GM19467 (cell line): ENCODE results near the gene ZCCHC17.
A peak's percentile ranks its signal among the peaks of the same experiment; 100 is the strongest.

Experiments used
- ATAC-seq: cut with Tn5 transposase; IDR thresholded peaks from one replicate; pipeline ENCODE4 v1.9.1; 2021; ENCODE audit warnings: mild to moderate bottlenecking, moderate library complexity; ENCODE audit not compliant: unreplicated experiment

The ZCCHC17 gene

DNA sequence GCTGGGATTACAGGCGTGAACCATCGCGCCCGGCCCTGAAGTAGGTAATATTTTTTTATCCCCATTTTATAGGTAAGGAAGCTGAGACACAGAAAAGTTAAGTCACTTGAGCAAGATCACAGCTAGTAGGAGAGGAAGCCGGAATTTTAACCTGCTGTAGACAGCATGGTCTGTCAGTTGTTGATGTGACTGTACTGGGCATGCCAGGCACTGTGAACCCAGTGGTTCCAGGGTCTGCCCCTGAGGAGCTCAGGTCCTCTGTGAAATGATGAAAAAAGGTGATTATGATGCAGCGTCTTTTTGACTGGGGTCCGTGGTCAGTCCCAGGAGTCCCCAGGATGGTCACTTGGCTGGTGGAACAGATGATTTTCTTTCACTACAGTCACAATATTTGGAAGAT lies 92.8 kb downstream of the ZCCHC17 start:
- ATAC-seq = no peak

DNA sequence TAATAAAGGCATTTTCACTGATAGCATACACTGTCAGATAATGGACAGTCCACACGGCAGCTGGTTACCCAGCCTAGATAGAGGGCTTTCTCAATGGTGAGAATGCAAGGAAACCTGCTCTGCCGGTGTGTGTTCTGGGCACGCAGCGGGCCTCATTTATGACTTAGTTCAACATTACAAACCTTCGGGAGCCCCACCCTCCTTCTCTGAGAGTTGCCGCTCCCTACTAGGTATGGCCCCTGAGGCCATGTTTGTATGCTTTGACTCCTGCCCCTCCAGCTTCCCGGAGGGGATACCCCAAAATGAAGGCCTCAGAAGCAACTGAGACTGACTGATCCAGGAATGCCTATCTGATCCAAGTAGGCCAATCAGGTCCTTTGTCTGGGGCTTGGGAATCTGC lies 93.2 kb downstream of the ZCCHC17 start:
- no peak for ATAC-seq

DNA sequence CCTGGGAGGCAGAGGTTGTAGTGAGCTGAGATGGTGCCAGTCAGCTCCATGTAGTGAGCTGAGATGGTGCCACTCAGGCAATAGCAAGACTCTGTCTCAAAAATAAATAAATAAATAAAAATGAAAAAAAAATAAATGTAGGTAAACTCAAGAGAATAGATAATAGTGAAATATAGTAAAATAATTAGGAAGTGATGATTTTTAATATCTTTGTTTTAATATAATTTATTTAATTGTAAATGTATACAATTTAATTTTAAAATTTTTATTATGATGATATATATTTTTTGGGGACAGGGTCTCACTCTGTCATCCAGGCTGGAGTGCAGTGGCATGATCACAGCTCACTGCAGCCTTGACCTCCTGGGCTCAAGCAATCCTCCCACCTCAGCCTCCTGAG lies 96.6 kb downstream of the ZCCHC17 start:
- no peak for ATAC-seq

- ATAC-seq = peak; percentile 68
Measured at GRCh38 chr1:31394584-31395193, 97.9 kb downstream of the ZCCHC17 start.

DNA sequence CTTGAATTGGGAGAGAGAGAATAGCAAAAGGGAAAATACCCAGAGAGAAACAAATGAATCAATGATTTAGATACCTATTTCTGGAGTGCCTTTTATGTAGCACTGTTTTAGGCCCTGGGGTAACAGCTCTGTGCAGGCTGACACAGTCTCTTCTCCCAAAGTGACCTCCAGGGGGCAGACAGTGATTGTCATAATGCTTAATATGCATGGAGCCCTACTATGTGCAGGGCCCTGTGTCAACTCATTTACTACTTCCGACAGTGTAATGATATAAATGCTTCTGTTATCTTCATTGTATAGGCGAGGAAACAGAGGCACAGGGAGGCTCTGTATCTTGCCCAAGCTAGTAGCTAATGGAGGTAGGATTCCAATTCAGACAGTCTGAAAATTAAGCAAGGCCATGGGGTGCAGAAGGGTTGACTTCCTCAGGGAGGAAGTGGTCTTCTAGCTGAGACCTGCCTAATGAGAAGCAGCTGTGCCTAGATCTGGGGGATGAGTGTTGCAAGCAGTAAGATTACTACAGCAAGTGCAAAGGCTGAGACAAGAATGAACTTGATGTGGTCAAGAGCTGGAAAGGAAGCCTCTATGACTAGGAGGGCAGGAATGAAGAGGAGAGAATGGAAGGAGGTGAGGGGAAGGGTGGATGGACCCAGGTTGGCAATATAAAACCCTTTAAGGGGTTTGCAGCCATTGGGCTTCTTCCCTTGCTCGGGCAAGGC lies 100.0 kb downstream of the ZCCHC17 start:
- no peak for ATAC-seq

GRCh38 chr1:31397360-31398095 lies 100.7 kb downstream of the ZCCHC17 start:
- no peak for ATAC-seq

DNA sequence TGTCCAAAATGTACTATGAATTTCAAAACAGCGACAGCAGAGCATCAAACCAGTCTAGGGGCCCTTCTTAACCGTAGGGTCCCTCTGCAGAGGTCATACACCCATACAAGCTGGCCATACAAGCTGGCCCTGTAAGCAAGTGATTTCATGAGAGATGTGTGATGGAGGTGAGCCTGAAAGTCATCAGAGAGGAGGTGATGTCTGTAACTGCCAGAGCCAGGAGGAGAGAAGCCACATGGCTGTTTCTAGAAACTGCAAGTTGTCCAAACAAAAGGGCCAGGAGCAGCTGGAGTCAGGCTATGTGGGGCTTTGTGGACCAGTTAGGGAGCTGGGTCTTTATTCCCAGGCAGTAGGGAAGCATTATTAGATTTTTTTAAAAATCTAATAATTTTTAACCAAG lies 101.4 kb downstream of the ZCCHC17 start:
- no peak for ATAC-seq

- ATAC-seq = no peak
Measured at GRCh38 chr1:31399976-31400375, 103.1 kb downstream of the ZCCHC17 start.

DNA sequence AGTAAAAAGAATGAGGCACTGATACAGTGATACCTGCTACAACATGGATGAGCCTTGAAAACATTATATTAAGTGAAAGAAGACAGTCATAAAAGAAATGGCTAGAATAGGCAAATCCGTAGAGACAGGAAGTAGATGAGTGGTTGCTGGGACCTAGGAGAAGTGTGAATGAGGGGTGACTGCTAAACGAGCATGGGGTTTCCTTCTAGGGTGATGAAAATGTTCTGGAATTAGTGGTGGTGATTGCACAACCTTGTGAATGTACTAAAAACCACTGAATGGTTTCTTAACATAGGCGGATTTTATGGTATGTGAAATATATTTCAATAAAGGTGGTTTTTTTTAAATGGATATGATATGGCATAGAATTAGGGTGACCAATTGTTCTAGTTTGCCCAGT lies 103.6 kb downstream of the ZCCHC17 start:
- no peak for ATAC-seq

DNA sequence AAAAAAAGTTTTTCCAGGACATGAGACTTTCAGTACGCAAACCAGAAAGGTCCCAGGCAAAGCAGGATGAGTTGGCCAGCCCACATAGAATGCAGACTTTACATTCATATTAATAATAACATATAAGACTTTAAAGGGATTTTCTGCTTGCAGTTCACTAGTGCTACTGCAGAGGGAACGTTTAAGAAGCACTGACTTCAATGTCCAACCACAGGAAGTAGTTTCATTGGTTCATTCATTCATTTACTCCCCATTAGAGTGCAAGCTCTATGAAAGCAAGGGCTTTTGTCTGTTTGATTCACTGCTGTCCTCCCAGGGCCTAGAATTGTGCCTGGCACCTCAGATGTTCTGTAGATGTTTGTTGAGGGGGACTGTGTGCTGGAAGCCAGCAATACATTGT lies 104.4 kb downstream of the ZCCHC17 start:
- ATAC-seq = no peak

GRCh38 chr1:31405578-31406245 lies 108.9 kb downstream of the ZCCHC17 start:
- ATAC-seq = no peak

- ATAC-seq = no peak
Measured at GRCh38 chr1:31407029-31407626, 110.3 kb downstream of the ZCCHC17 start.

- ATAC-seq = no peak
Measured at GRCh38 chr1:31408788-31409318, 112.0 kb downstream of the ZCCHC17 start.

- no peak for ATAC-seq
Measured at GRCh38 chr1:31409946-31410858, 113.4 kb downstream of the ZCCHC17 start.

DNA sequence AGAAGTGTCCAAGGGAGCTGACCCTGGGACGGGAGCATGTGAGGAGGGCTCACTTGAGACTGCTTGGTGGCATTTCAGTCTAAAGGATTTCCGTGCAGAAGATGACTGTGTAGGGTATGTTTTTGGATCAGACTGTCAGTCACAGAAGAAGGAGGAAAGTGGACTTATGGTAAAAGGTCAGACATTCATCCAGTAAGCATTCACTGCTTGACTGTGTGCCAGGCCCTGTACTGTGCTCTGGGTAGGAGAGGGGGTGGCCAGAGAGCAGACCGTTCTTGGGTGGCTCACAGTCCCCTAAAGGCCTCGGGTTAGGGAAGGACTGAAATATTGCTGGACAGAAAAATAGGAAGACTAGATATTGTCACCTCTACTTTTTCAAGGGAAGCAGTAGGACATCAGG lies 114.0 kb downstream of the ZCCHC17 start:
- no peak for ATAC-seq

DNA sequence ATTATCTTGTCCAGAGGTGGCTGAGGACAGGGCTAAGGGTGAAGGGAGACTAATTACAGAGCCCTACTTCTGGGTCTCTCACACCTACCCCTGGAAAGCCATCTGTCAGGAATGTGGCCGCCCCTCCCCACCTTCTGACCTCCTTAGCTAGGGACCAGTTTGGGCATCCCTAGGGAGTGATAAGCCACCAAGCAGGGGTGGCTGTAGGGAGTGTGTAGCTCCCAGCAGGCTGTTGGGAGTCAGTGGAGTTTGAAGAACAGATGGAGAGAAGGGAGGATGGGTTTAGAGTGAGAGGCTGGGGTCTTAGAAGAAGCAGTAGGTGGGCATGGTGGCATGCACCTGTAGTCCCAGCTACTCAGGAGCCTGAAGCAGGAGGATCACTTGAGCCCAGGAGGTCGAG lies 115.4 kb downstream of the ZCCHC17 start:
- no peak for ATAC-seq

GRCh38 chr1:31412732-31413404 lies 116.0 kb downstream of the ZCCHC17 start, which contains the start of gene SERINC2:
TSS of gene SERINC2 (plus strand) at chr1:31413213. CDS start at chr1:31413266, 53 bp downstream.
- ATAC-seq = no peak

DNA sequence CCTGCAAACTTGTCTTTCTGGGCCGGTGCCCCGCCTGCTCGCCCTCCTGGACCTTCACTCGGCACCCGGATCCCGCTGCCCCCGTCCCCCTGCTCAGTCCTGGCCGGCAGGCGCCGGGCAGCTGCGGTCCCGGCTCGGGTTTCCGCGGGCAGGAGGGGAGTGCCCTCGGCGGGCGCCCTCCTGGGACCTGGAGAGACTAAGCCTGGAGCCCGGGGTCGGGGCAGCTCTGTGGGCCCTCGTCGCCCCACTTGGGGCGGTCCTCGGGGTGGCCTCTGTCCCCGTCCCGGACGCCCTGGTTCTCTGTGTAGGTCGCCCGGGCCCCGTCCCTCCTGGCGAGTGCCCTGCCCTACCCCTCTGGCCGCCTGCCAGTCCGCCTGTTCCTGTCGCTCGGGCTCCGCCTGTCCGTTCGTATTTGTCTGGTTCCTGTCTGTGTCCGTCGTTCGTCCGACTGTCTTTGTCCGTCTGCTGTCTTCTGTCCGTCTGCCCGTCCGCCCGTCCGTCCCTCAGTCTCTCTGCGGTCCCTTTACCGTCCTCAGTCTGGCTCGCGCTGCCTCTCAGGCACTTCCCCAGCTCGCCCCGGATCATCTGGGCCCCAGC lies 116.7 kb downstream of the ZCCHC17 start:
- no peak for ATAC-seq
